ENCODE measurements around the gene RIOX2. TPM values are rescaled to one million over a fixed set of nuclear protein-coding genes. Genes with fewer than 3 reads are reported as not detected.
A peak's percentile ranks its signal among the peaks of the same experiment; 100 is the strongest.

RIOX2 gene
- total and polyA plus RNA-seq, 2 of the 13 experiments (the other 11 are each of a cell fraction or from before 2014, with no cell fraction given) = 19.9 to 43.3 TPM

GRCh38 chr3:97971679-97972567 is at the start of gene RIOX2 (continued):
- TF ChIP-seq ZNF784 (CRISPR knock-in tag; IDR thresholded peaks at IDR 0.05; ENCODE audit: borderline replicate concordance) = 0 out of 2 replicates have a peak, but pooled peaks have one; percentile 26
- TF ChIP-seq ZGPAT (CRISPR knock-in tag; IDR thresholded peaks at IDR 0.05) = peak; percentile 65; the same call in 1 of the 2 replicates
- peak; percentile 33; the same call in 1 of the 2 replicates for TF ChIP-seq KDM2A (CRISPR knock-in tag; IDR thresholded peaks at IDR 0.05; ENCODE audit: borderline replicate concordance, low read depth)
- TF ChIP-seq ZNF652 (CRISPR knock-in tag; IDR thresholded peaks at IDR 0.05; ENCODE audit: borderline replicate concordance, low read depth) = no peak
- TF ChIP-seq ZNF773 (CRISPR knock-in tag; IDR thresholded peaks at IDR 0.05; ENCODE audit: borderline replicate concordance) = peak; percentile 71; the same call in 1 of the 2 replicates
- TF ChIP-seq MYC (CRISPR knock-in tag; IDR thresholded peaks at IDR 0.05; ENCODE audit: borderline replicate concordance) = peak; percentile 94
- peak; percentile 41; the same call in 1 of the 2 replicates for TF ChIP-seq ETV5 (CRISPR knock-in tag; IDR thresholded peaks at IDR 0.05; ENCODE audit: borderline replicate concordance)
- 0 out of 2 replicates have a peak, but pooled peaks have one; percentile 39 for TF ChIP-seq NFAT5 (CRISPR knock-in tag; IDR thresholded peaks at IDR 0.05)
- TF ChIP-seq ZIK1 (CRISPR knock-in tag; IDR thresholded peaks at IDR 0.05; ENCODE audit: borderline replicate concordance, low read depth) = no peak
- peak; percentile 29; the same call in 1 of the 2 replicates for TF ChIP-seq ZNF281 (CRISPR knock-in tag; IDR thresholded peaks at IDR 0.05; ENCODE audit: borderline replicate concordance)
- TF ChIP-seq CSRNP2 (CRISPR knock-in tag; conservative IDR thresholded peaks at IDR 0.05; ENCODE audit: low read depth) = 0 out of 2 replicates have a peak, but pooled peaks have one; percentile 21
- peak; percentile 69; the same call in 1 of the 2 replicates for TF ChIP-seq ZNF350 (CRISPR knock-in tag; IDR thresholded peaks at IDR 0.05; ENCODE audit: borderline replicate concordance, low read depth)

Data from HepG2 (cell line).